OCI-LY7 (cell line): ENCODE data around the gene GAMT.

Experiments
- EZH2phosphoT487 ChIP-seq: fragments of 200-600 bp; sonication (generic); IDR thresholded peaks from 2 replicates; pipeline ENCODE4 v1.6.1; 2018; ENCODE audit warnings: low read depth, borderline replicate concordance, mild to moderate bottlenecking, mixed run types, antibody characterized with exemption, low read length, moderate library complexity, mixed read lengths
- TF ChIP-seq, protein P1 (sequence below): fragments of 200-600 bp; sonication (generic); conservative IDR thresholded peaks from 2 replicates; pipeline ENCODE4 v1.5.1; 2014; ENCODE audit warnings: mild to moderate bottlenecking, antibody characterized with exemption, low read length, moderate library complexity, mixed read lengths

GRCh38 chr19:1411255-1412191 lies 10.2 kb upstream of the GAMT start:
- TF ChIP-seq, protein P1, sequence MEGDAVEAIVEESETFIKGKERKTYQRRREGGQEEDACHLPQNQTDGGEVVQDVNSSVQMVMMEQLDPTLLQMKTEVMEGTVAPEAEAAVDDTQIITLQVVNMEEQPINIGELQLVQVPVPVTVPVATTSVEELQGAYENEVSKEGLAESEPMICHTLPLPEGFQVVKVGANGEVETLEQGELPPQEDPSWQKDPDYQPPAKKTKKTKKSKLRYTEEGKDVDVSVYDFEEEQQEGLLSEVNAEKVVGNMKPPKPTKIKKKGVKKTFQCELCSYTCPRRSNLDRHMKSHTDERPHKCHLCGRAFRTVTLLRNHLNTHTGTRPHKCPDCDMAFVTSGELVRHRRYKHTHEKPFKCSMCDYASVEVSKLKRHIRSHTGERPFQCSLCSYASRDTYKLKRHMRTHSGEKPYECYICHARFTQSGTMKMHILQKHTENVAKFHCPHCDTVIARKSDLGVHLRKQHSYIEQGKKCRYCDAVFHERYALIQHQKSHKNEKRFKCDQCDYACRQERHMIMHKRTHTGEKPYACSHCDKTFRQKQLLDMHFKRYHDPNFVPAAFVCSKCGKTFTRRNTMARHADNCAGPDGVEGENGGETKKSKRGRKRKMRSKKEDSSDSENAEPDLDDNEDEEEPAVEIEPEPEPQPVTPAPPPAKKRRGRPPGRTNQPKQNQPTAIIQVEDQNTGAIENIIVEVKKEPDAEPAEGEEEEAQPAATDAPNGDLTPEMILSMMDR = no peak
- no peak for TF ChIP-seq EZH2phosphoT487
